ENCODE results near the gene LRIG1. TPM values are rescaled to one million over a fixed set of nuclear protein-coding genes. Genes with fewer than 3 reads are reported as not detected.

The LRIG1 gene
- total RNA-seq, 6 donors from 2014 or later, result 45.2 to 119 (median 81.9) TPM

GRCh38 chr3:66451766-66452165 is 49.1 kb downstream of the LRIG1 start:
- DNase-seq (no peak), ATAC-seq (ENCODE audit: low FRiP score in 2 of 2) (no peak)
- Histone ChIP-seq H3K27me3 (no peaks in the 10 kb centered on the region), H3K4me1 (peaks cover 38 to 52% (median 44%) of the 10 kb centered on the region in 4 donors), H3K9me3 (no peaks in the 10 kb centered on the region), H3K4me3 (no peak overlapping the region), H3K27ac (peak overlapping the region in 3 of 4 donors; percentile 13 to 62 (median 32)), H3K36me3 (peaks cover 0 to 4% (median under 1%) of the 10 kb centered on the region in 4 donors)
- TF ChIP-seq POLR2AphosphoS5 (IDR thresholded peaks at IDR 0.05) (no peak), EP300 (IDR thresholded peaks at IDR 0.05) (no peak), POLR2A (IDR thresholded peaks at IDR 0.05) (no peak), CTCF (IDR thresholded peaks at IDR 0.05) (no peak)
- WGBS, 2 donors, result 88 to 98% methylated on average over 6 of the region's 6 CpGs

DNA sequence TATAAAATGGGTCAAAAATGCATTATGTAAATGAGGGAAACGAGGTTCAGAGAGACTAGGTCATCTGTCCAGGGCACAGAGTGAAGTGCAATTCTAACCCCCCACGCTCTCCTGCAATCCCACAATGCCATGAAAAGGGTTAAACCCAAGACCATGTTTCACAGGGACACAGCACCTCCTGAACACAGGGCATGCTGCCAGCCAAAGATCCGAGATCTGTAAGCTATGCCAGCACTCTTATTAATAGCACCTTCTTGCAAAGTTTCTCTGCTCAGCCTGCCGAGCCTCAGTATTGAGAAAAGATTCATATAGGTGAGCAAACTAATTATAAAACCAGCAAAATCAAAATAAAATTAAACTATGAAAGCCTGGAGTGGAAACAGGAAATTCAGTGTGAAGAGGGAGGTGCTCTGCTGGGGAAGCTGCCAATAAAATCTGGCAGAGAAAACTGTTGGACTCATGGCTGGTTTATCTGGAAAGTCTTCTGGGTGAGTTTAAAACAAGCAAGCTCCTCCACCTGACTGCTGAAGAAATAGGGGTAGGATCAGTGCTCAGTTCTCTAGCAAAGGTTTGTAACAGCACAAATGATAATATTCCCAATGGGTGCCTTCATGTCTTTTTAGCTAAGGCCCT is 50.3 kb downstream of the LRIG1 start:
- Histone ChIP-seq H3K27ac (peak overlapping the region; percentile 5 to 62 (median 36)), H3K27me3 (no peaks in the 10 kb centered on the region), H3K9me3 (no peaks in the 10 kb centered on the region), H3K4me3 (peak overlapping the region in 2 of 4 donors; percentile 28), H3K36me3 (no peaks in the 10 kb centered on the region), H3K4me1 (peaks cover 33 to 52% (median 43%) of the 10 kb centered on the region in 4 donors)
- ATAC-seq (ENCODE audit: low FRiP score in 2 of 2) (peak; percentile 31 to 71), DNase-seq (peak in 1 of 2 donors; percentile 49)
- 29 to 33% methylated on average over 4 of the region's 4 CpGs for WGBS, 2 donors
- no peak for TF ChIP-seq EP300 (IDR thresholded peaks at IDR 0.05)

GRCh38 chr3:66449411-66449974 is 51.3 kb downstream of the LRIG1 start:
- DNase-seq, result no peak
- WGBS, 2 donors, result 31 to 43% methylated on average over 7 of the region's 7 CpGs

GRCh38 chr3:66444146-66444644 is 56.6 kb downstream of the LRIG1 start:
- H3K27me3 ChIP-seq, result no peaks in the 10 kb centered on the region
- TF ChIP-seq POLR2A (IDR thresholded peaks at IDR 0.05), result no peak
- TF ChIP-seq EP300 (IDR thresholded peaks at IDR 0.05), result no peak
- no peak for TF ChIP-seq POLR2AphosphoS5 (IDR thresholded peaks at IDR 0.05)
- TF ChIP-seq CTCF (IDR thresholded peaks at IDR 0.05), result no peak
- DNase-seq (no peak), ATAC-seq (ENCODE audit: low FRiP score in 2 of 2) (no peak)
- no peaks in the 10 kb centered on the region for H3K36me3 ChIP-seq
- peaks cover 37 to 51% (median 40%) of the 10 kb centered on the region in 4 donors for H3K4me1 ChIP-seq
- H3K27ac ChIP-seq, result peak overlapping the region in 1 of 4 donors; percentile 73
- no peak overlapping the region for H3K4me3 ChIP-seq
- H3K9me3 ChIP-seq, result no peaks in the 10 kb centered on the region
- 89 to 90% methylated on average over 5 to 7 of the region's 7 CpGs for WGBS, 2 donors

More at GRCh38 chr3:66449411-66449974, 51.3 kb downstream of the LRIG1 start:
- TF ChIP-seq POLR2A (IDR thresholded peaks at IDR 0.05), result no peak
- no peak for TF ChIP-seq POLR2AphosphoS5 (IDR thresholded peaks at IDR 0.05)
- no peak for TF ChIP-seq EP300 (IDR thresholded peaks at IDR 0.05)
- no peak for TF ChIP-seq CTCF (IDR thresholded peaks at IDR 0.05)
- peak in 1 of 2 donors; percentile 27 for ATAC-seq (ENCODE audit: low FRiP score in 2 of 2)
- Histone ChIP-seq H3K4me3 (no peak overlapping the region), H3K27me3 (no peaks in the 10 kb centered on the region), H3K4me1 (peaks cover 33 to 49% (median 43%) of the 10 kb centered on the region in 4 donors), H3K27ac (peak overlapping the region; percentile 5 to 62 (median 32)), H3K9me3 (no peaks in the 10 kb centered on the region), H3K36me3 (no peaks in the 10 kb centered on the region)

- Histone ChIP-seq H3K36me3 (no peaks in the 10 kb centered on the region), H3K9me3 (no peaks in the 10 kb centered on the region), H3K4me1 (peaks cover 32 to 43% (median 36%) of the 10 kb centered on the region in 4 donors), H3K4me3 (no peak overlapping the region), H3K27me3 (no peaks in the 10 kb centered on the region), H3K27ac (peak overlapping the region; percentile 41 to 82 (median 68))
- DNase-seq, result no peak
- no peak for TF ChIP-seq POLR2A (IDR thresholded peaks at IDR 0.05)
- TF ChIP-seq CTCF (IDR thresholded peaks at IDR 0.05), result no peak
- TF ChIP-seq EP300 (IDR thresholded peaks at IDR 0.05), result no peak
- no peak for TF ChIP-seq POLR2AphosphoS5 (IDR thresholded peaks at IDR 0.05)
- ATAC-seq (ENCODE audit: low FRiP score in 2 of 2), result no peak
- WGBS, 2 donors, result 79 to 81% methylated on average over 9 to 10 of the region's 10 CpGs
Observed at GRCh38 chr3:66443118-66443803, 57.6 kb downstream of the LRIG1 start.

Measured in upper lobe of left lung (tissue), 6 donors.